GM06990 (cell line): ENCODE measurements around the gene YWHAG.

Experiments
- DNase-seq: peaks from one replicate; pipeline ENCODE4 v3.0.0-alpha.2; 2011; ENCODE audit not compliant: insufficient read length; ENCODE audit errors: extremely low read depth
- H3K27me3 ChIP-seq: replicated peaks from 2 replicates; pipeline ENCODE4 v1.6.0; 2011; ENCODE audit warnings: low read length; ENCODE audit not compliant: control insufficient read depth, insufficient read depth
- H3K36me3 ChIP-seq: 2 replicates; pipeline ENCODE4 v1.5.1; 2011; ENCODE audit warnings: low read length; ENCODE audit not compliant: control insufficient read depth, insufficient read depth
- H3K4me3 ChIP-seq: replicated peaks from 2 replicates; pipeline ENCODE4 v1.5.1; 2011; ENCODE audit warnings: low read depth, mild to moderate bottlenecking, control low read depth, low read length
- TF ChIP-seq, protein P1 (sequence below): IDR thresholded peaks from 2 replicates; pipeline ENCODE4 v1.5.1; 2011; ENCODE audit warnings: low read length, control low read depth, mild to moderate bottlenecking, inconsistent platforms; ENCODE audit not compliant: insufficient read depth, poor library complexity, severe bottlenecking

YWHAG gene

GRCh38 chr7:76349313-76349885 lies 9.4 kb downstream of the YWHAG start:
- H3K4me3 ChIP-seq: no peak overlapping the region
- TF ChIP-seq, protein P1, sequence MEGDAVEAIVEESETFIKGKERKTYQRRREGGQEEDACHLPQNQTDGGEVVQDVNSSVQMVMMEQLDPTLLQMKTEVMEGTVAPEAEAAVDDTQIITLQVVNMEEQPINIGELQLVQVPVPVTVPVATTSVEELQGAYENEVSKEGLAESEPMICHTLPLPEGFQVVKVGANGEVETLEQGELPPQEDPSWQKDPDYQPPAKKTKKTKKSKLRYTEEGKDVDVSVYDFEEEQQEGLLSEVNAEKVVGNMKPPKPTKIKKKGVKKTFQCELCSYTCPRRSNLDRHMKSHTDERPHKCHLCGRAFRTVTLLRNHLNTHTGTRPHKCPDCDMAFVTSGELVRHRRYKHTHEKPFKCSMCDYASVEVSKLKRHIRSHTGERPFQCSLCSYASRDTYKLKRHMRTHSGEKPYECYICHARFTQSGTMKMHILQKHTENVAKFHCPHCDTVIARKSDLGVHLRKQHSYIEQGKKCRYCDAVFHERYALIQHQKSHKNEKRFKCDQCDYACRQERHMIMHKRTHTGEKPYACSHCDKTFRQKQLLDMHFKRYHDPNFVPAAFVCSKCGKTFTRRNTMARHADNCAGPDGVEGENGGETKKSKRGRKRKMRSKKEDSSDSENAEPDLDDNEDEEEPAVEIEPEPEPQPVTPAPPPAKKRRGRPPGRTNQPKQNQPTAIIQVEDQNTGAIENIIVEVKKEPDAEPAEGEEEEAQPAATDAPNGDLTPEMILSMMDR: no peak
- no peaks in the 10 kb centered on the region for H3K27me3 ChIP-seq
- no peak for DNase-seq
- H3K36me3 ChIP-seq: peaks cover 17% of the 10 kb centered on the region

DNA sequence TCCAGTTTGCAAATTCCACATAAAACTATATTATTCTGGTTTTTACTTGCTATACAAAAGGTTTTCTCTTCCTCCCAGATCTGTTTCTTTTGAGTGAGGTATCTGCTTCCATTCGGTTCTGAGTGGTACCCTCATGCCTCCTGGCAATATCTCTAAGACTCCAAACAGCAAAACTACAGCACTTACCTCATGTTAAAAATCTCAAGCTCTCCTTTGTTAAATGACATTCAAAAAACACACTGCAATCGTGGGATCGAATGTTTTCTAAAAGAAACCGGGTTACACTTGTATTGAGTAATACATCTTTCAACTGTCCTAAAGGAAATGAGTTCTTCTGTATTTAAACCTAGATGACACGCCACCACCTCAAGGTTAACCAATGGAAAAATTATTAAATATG lies 11.1 kb downstream of the YWHAG start:
- Histone ChIP-seq H3K27me3 (no peaks in the 10 kb centered on the region), H3K36me3 (peaks cover 24% of the 10 kb centered on the region), H3K4me3 (no peak overlapping the region)
- TF ChIP-seq, protein P1: no peak
- DNase-seq: no peak

GRCh38 chr7:76346778-76347177 lies 12.0 kb downstream of the YWHAG start:
- no peaks in the 10 kb centered on the region for H3K27me3 ChIP-seq
- no peak for DNase-seq
- TF ChIP-seq, protein P1: no peak
- H3K36me3 ChIP-seq: peaks cover 24% of the 10 kb centered on the region
- H3K4me3 ChIP-seq: no peak overlapping the region

- no peaks in the 10 kb centered on the region for H3K27me3 ChIP-seq
- H3K4me3 ChIP-seq: no peak overlapping the region
- TF ChIP-seq, protein P1: no peak
- no peak for DNase-seq
- peaks cover 24% of the 10 kb centered on the region for H3K36me3 ChIP-seq
Observed at GRCh38 chr7:76346097-76346496, 12.7 kb downstream of the YWHAG start.

DNA sequence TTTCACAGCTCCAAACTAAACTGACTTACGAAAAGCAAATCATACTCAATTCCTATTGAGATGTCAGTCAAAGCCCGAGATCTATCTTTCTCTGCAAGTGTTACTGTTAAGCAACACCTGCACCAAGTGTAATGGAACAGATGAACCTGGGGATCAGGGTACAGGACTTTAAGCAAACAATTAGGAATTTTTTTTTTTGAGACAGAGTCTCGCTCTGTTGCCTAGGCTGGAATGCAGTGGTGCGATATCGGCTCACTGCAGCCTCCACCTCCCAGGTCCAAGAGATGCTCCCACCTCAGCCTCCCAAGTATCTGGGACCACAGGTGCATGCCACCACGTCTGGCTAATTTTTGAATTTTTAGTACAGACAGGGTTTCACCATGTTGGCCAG lies 14.9 kb downstream of the YWHAG start:
- TF ChIP-seq, protein P1: no peak
- Histone ChIP-seq H3K27me3 (no peaks in the 10 kb centered on the region), H3K4me3 (no peak overlapping the region), H3K36me3 (peaks cover 22% of the 10 kb centered on the region)
- no peak for DNase-seq
